NOMO-1 treated with DMSO at 0.1 percent for 48 hours (cell line): ENCODE measurements around the gene GSE1.

Source experiments
- DNase-seq: peaks from one replicate; lab custom pipeline; 2025; ENCODE audit not compliant: unreplicated experiment; lab: John Stamatoyannopoulos, UW

Gene GSE1

GRCh38 chr16:85675251-85675874 lies 62.2 kb downstream of the GSE1 start:
- DNase-seq: peak; percentile 31

DNA sequence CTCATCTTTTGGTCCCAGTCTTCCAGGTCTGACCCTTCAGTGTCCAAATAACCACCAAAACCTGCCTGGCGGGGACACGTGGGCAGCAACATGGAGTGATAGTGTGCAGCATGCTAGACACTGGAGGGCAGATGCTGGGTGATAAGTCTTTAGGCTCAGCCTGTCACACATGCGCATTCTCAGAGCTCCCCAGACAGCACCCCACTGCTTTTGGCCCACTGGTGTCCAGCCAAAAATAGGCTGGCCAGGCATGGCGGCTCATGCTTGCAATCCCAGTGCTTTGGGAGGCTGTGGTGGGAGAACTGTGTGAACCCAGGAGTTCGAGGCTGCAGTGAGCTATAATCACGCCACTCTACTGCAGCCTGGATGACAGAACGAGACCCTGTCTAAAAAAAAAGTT lies 63.3 kb downstream of the GSE1 start:
- no peak for DNase-seq

- DNase-seq: no peak
These were observed 64.4 kb downstream of the GSE1 start for GRCh38 chr16:85677383-85677967.

DNA sequence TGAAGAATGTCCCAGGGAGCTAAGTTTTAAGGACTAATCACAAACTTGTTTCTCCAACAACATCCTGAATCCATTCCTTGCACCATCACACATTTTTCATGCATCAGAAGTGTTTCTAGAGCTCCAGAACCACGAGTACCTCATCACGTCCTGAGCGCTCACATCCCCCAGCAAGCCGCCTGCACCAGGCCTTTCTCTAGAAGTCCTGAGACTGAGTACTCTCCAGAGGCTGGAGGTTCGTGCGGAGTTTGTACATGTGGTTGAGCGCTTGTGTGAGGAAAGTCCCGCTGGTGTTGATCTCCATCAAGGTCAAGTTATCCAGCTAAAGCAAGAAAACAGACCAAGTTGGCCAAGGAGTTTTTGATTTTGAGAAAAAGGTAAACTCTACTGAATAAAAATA lies 64.9 kb downstream of the GSE1 start:
- no peak for DNase-seq

GRCh38 chr16:85678821-85679220 lies 65.7 kb downstream of the GSE1 start:
- no peak for DNase-seq

GRCh38 chr16:85679870-85680269 lies 66.7 kb downstream of the GSE1 start:
- no peak for DNase-seq

GRCh38 chr16:85680352-85680944 lies 67.3 kb downstream of the GSE1 start:
- DNase-seq: no peak

DNA sequence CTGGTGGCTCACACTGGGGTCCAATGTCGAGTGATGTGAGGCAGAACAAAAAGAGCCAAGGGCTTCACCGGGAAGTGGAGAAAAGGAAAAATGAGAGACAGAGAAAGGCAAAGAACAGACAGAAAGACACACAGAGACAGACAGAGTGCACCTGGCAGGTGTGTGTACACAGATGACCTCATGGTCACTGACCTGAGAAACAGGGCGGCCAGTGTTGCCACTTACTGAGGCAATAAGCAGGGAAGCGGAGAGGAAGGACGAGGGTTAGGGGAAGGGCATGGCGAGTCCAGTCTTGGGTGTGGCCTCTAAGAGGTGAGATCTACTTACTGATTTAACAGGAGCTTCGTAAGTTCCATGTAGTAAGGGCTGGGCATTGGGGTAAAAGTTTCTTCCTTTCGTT lies 68.1 kb downstream of the GSE1 start:
- DNase-seq: no peak

GRCh38 chr16:85682516-85682915 lies 69.4 kb downstream of the GSE1 start:
- no peak for DNase-seq

- DNase-seq: no peak
These were observed 70.2 kb downstream of the GSE1 start for GRCh38 chr16:85683363-85683762.

DNA sequence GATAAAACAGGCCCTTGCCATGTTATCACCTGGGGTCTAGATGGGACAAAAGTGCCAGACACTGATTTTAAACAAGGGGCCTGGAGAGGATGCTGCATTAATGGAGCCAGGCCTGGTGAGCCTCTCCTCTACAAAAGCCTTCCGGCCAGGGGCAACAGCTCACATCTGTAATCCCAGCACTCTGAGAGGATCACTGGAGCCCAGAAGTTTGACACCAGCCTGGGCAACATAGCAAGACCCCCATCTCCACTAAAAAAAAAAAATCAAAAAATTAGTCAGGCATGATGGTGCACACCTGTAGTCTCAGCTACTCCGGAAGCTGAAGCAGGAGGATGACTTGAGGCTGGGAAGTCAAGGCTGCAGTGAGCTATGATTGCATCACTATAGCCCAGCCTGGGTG lies 72.1 kb downstream of the GSE1 start:
- no peak for DNase-seq

- no peak for DNase-seq
These were observed 73.9 kb downstream of the GSE1 start for GRCh38 chr16:85686912-85687591.

GRCh38 chr16:85687651-85688471 lies 74.7 kb downstream of the GSE1 start:
- DNase-seq: no peak

DNA sequence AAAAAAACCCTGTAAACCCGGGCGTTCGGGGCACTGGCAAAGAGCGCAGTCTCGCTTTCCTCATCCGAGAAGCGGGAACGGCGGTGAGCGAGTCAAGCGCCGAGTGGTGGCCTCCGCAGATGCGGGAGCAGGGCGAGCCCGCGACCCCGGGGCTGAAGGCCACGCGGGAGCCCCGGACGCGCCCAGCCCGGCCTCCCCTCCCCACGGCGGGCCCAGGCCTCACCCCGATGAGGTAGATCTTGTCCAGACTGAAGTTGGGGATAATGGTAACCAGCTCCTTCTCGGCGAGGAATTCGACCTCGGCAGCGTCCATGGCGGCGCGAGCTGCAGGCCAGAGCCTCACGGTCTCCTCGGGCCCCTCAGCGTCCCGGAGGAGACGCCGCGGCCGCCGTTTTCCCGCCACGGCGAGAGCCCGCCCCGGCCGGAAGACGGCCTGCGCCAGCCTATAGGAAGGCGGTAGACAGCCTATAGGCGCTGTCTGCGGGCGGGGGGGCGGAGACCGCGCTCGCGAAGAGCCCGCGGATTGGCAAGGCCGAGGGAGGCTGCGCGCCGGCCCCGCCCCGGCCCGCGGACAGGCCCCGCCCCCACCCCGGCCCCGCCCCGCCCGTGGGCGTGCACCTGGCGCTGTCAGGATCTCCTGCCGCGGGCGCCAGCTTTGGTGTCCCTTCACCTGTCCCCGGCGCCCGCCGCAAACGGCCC lies 75.6 kb downstream of the GSE1 start, which contains the start of gene GINS2:
Gene GINS2 (minus strand): TSS at position 369 of the 699 bp plus-strand sequence. CDS start 56 bp downstream, at position 313.
- peak; percentile 88 for DNase-seq

GRCh38 chr16:85689285-85689949 lies 76.3 kb downstream of the GSE1 start:
- DNase-seq: no peak

DNA sequence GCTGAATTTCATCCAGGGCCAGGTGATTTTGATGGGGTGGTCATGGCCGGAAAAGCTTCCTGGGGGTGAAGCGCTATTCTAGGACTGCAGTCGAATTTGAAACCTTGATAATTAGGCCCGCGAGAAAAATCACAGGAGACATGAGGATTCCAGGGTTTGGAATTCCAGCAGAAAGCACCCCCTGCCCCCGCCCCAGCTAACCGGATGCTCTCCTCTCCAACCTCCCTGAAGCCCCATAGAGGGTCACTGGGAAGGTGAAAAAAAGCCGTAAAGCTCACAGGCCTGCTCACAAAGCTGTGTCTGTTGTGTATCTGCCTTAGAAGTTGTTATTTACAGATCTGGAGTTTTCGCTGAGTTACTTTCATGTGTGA lies 76.8 kb downstream of the GSE1 start:
- no peak for DNase-seq

DNA sequence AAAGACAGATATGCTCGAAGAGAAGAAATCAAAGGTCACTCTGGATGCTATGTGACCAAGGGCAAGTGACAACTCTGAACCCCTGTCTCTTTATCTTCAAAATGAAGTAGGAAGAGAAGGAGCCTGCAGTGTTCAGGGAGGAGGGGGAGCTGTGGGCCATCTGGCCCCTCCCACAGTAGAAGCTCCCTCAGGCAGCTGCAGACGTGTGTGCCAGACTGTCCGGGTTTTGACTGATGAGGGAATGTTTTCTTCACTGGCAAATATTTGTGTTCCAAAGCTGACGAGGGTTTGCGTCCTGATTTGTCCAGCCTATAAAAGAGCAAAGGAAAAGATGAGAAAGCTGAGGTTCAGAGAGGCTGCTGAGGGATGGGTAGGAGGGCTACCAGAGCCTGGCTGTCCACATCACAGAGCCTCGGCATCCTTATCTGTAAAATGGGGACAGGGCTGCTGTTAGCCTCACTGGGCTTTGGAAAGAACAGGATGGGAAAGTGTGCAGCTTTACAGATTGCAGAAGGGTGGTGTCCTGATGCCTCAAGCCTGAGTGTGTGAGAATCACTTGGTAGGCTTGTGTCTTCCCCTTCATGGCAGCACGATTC lies 77.4 kb downstream of the GSE1 start:
- DNase-seq: no peak

- no peak for DNase-seq
These were observed 82.3 kb downstream of the GSE1 start for GRCh38 chr16:85695196-85696128.

- no peak for DNase-seq
These were observed 83.7 kb downstream of the GSE1 start for GRCh38 chr16:85696781-85697180.
